ENCODE measurements around the gene NABP1. TPM values are rescaled to one million over a fixed set of nuclear protein-coding genes. Genes with fewer than 3 reads are reported as not detected.
A peak's percentile ranks its signal among the peaks of the same experiment; 100 is the strongest.

Gene NABP1
- polyA plus RNA-seq, 2 of the 4 experiments (the other 2 are of a cell fraction) = 21.9 to 22.4 TPM

DNA sequence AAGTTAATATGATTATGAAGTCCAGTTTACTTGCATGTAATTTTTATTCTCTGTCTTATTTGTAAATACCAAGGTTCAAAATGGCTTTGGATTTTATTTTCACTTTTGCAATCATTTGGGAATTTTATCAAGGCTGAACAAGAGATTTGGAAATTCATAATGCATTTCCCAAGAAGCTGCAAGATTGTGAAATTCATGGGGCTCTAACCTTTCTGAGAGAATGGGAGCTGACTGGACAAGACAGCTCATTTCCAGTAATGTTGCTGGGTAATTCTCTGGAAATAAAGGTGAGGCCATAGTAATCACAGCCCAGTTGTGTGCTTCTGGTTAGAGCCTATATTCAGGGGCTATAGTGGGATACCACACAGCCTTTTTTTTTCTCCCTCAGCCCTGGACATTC, 21.5 kb upstream of the NABP1 start:
- ATAC-seq (peak in 1 of 2 experiments; percentile 39; a peak in 1 of 6 replicates), FAIRE-seq (no peak), DNase-seq (ENCODE audit: low read depth in 1 of 2, low spot score in 1 of 2) (no peak)
- no peaks in the 10 kb centered on the region for H3K9me3 ChIP-seq
- POLR2A ChIA-PET = interaction anchor here (1.1 kb wide), 1 partner anchor 21 kb away, joined by 5 read pairs; the partner anchor contains the start of gene NABP1
- no peak overlapping the region for H3K4me2 ChIP-seq
- H3K27ac ChIP-seq = peak overlapping the region in 1 of 2 experiments; percentile 68; a peak in 3 of 6 replicates
- no peaks in the 10 kb centered on the region for H3K4me1 ChIP-seq
- H3K4me3 ChIP-seq = no peak overlapping the region
- TF ChIP-seq CEBPB (IDR thresholded peaks at IDR 0.05) (peak; percentile 70 to 89), RAD21 (conservative IDR thresholded peaks at IDR 0.05 in 1 of 2, IDR thresholded peaks at IDR 0.05 in 1 of 2) (no peak), EHMT2 (IDR thresholded peaks at IDR 0.05; ENCODE audit: low read depth) (no peak), POLR2AphosphoS2 (conservative IDR thresholded peaks at IDR 0.05; ENCODE audit: low read length) (no peak), JUN (IDR thresholded peaks at IDR 0.05) (no peak)
- TF ChIP-seq, protein P1, sequence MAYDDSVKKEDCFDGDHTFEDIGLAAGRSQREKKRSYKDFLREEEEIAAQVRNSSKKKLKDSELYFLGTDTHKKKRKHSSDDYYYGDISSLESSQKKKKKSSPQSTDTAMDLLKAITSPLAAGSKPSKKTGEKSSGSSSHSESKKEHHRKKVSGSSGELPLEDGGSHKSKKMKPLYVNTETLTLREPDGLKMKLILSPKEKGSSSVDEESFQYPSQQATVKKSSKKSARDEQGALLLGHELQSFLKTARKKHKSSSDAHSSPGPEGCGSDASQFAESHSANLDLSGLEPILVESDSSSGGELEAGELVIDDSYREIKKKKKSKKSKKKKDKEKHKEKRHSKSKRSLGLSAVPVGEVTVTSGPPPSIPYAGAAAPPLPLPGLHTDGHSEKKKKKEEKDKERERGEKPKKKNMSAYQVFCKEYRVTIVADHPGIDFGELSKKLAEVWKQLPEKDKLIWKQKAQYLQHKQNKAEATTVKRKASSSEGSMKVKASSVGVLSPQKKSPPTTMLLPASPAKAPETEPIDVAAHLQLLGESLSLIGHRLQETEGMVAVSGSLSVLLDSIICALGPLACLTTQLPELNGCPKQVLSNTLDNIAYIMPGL (CRISPR knock-in tag; IDR thresholded peaks at IDR 0.05; ENCODE audit: borderline replicate concordance) = no peak
- TF ChIP-seq, protein P2, sequence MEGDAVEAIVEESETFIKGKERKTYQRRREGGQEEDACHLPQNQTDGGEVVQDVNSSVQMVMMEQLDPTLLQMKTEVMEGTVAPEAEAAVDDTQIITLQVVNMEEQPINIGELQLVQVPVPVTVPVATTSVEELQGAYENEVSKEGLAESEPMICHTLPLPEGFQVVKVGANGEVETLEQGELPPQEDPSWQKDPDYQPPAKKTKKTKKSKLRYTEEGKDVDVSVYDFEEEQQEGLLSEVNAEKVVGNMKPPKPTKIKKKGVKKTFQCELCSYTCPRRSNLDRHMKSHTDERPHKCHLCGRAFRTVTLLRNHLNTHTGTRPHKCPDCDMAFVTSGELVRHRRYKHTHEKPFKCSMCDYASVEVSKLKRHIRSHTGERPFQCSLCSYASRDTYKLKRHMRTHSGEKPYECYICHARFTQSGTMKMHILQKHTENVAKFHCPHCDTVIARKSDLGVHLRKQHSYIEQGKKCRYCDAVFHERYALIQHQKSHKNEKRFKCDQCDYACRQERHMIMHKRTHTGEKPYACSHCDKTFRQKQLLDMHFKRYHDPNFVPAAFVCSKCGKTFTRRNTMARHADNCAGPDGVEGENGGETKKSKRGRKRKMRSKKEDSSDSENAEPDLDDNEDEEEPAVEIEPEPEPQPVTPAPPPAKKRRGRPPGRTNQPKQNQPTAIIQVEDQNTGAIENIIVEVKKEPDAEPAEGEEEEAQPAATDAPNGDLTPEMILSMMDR (IDR thresholded peaks at IDR 0.05) = no peak
- TF ChIP-seq, protein P3, sequence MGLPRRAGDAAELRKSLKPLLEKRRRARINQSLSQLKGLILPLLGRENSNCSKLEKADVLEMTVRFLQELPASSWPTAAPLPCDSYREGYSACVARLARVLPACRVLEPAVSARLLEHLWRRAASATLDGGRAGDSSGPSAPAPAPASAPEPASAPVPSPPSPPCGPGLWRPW (IDR thresholded peaks at IDR 0.05) = peak; percentile 62; the same call in 1 of the 2 replicates
- CTCF ChIA-PET = no interaction called here

DNA sequence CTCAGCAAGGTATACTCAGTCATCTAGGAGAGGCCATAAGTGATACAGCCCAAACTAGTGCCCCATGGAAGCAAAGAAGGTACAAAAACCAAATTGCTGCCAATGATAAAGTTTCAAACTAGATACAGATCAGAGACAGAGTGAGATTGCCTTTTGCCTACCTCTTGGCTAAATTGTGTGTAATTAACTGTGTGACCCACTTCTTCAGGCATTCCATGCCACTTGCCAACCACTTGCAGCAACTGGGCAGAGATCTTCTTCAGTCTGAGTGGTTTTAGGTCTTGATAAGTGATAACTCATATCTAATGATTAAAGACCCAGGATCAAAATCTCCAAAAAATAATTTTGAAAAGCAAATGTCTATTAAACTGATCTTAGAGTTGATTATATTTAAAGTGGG, 21.1 kb upstream of the NABP1 start:
- Histone ChIP-seq H3K4me1 (no peaks in the 10 kb centered on the region), H3K4me2 (no peak overlapping the region), H3K9me3 (no peaks in the 10 kb centered on the region), H3K27ac (peak overlapping the region in 1 of 2 experiments; percentile 68; a peak in 3 of 6 replicates), H3K4me3 (no peak overlapping the region)
- CTCF ChIA-PET = no interaction called here
- ATAC-seq (no peak), FAIRE-seq (no peak), DNase-seq (ENCODE audit: low read depth in 1 of 2, low spot score in 1 of 2) (no peak)
- POLR2A ChIA-PET = interaction anchor here (1.1 kb wide), 1 partner anchor 21 kb away, joined by 5 read pairs; the partner anchor contains the start of gene NABP1
- TF ChIP-seq RNF2 (IDR thresholded peaks at IDR 0.05; ENCODE audit: borderline replicate concordance, low read depth) (no peak), JUN (IDR thresholded peaks at IDR 0.05) (no peak), TFCP2L1 (CRISPR knock-in tag; IDR thresholded peaks at IDR 0.05) (no peak), ZNF302 (CRISPR knock-in tag; IDR thresholded peaks at IDR 0.05) (no peak), RFX5 (IDR thresholded peaks at IDR 0.05) (no peak), CEBPB (IDR thresholded peaks at IDR 0.05) (no peak), EP300 (IDR thresholded peaks at IDR 0.05) (no peak), CBX8 (IDR thresholded peaks at IDR 0.05) (no peak)
- TF ChIP-seq, protein P4, sequence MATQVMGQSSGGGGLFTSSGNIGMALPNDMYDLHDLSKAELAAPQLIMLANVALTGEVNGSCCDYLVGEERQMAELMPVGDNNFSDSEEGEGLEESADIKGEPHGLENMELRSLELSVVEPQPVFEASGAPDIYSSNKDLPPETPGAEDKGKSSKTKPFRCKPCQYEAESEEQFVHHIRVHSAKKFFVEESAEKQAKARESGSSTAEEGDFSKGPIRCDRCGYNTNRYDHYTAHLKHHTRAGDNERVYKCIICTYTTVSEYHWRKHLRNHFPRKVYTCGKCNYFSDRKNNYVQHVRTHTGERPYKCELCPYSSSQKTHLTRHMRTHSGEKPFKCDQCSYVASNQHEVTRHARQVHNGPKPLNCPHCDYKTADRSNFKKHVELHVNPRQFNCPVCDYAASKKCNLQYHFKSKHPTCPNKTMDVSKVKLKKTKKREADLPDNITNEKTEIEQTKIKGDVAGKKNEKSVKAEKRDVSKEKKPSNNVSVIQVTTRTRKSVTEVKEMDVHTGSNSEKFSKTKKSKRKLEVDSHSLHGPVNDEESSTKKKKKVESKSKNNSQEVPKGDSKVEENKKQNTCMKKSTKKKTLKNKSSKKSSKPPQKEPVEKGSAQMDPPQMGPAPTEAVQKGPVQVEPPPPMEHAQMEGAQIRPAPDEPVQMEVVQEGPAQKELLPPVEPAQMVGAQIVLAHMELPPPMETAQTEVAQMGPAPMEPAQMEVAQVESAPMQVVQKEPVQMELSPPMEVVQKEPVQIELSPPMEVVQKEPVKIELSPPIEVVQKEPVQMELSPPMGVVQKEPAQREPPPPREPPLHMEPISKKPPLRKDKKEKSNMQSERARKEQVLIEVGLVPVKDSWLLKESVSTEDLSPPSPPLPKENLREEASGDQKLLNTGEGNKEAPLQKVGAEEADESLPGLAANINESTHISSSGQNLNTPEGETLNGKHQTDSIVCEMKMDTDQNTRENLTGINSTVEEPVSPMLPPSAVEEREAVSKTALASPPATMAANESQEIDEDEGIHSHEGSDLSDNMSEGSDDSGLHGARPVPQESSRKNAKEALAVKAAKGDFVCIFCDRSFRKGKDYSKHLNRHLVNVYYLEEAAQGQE (IDR thresholded peaks at IDR 0.05) = no peak
- TF ChIP-seq, protein P5, sequence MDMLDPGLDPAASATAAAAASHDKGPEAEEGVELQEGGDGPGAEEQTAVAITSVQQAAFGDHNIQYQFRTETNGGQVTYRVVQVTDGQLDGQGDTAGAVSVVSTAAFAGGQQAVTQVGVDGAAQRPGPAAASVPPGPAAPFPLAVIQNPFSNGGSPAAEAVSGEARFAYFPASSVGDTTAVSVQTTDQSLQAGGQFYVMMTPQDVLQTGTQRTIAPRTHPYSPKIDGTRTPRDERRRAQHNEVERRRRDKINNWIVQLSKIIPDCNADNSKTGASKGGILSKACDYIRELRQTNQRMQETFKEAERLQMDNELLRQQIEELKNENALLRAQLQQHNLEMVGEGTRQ (IDR thresholded peaks at IDR 0.05) = no peak
